ENCODE results near the gene PLA2G3. TPM values are rescaled to one million over a fixed set of nuclear protein-coding genes. Genes with fewer than 3 reads are reported as not detected.

PLA2G3 gene
- total and polyA plus RNA-seq, 2 of the 8 experiments (the other 6 are each of a cell fraction or from before 2014, with no cell fraction given): 18.1 to 25.9 TPM

DNA sequence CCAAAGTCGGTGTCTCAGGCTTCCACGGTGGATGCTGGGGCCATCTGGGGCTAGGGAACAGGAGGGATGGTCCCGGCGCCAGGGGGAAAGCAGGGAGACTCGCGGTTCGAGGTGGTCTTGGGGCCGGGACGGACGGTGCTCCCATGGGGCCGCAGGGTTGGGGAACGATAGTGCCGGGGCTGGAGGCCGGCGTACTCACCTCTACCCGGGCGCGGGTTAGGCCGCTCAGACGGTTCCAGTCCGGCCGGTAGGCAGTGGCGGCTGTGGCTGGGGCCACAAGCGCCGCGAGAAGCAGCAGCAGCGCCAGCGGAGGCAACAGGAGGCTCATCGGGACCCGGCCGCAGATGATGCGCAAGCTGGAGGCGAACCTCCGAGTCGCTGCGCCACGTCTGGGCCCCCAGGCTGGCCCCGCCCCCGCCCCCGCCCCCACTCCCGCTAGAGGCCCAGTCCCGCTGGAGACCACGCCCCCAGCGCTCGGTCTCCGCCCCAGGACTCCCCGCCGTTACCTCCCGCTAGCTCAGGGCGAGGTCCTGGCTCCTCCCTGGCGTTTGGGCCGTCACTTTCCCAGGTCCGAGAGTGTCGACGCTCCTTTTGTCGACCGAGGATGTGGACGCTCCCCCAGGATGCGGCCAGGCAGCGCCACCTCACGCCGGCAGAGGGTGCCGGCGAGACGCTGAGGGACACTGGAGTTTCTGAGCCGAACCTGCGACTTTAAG is 33.0 kb downstream of the PLA2G3 start, which contains the start of gene SELENOM (continued):
- TF ChIP-seq SIN3A (conservative IDR thresholded peaks at IDR 0.05 in 1 of 2, IDR thresholded peaks at IDR 0.05 in 1 of 2; ENCODE audit: low read depth in 1 of 2, low read length in 2 of 2) (peak in 1 of 2 experiments; percentile 60; a peak in 1 of 4 replicates), KDM4A (IDR thresholded peaks at IDR 0.05; ENCODE audit: low read depth, low read length, severe bottlenecking) (peak; percentile 90), EGR1 (IDR thresholded peaks at IDR 0.05; ENCODE audit: borderline replicate concordance, low read depth, low read length) (no peak), BACH1 (IDR thresholded peaks at IDR 0.05; ENCODE audit: low read length) (peak; percentile 95), SRF (IDR thresholded peaks at IDR 0.05; ENCODE audit: low read depth, low read length) (0 out of 2 replicates have a peak, but pooled peaks have one; percentile 18), CEBPB (IDR thresholded peaks at IDR 0.05; ENCODE audit: low read depth, low read length) (peak; percentile 35; the same call in 1 of the 2 replicates), CTBP2 (IDR thresholded peaks at IDR 0.05; ENCODE audit: borderline replicate concordance, insufficient read depth, insufficient read length, low read length) (peak; percentile 47), NRF1 (IDR thresholded peaks at IDR 0.05; ENCODE audit: low read depth, low read length) (0 out of 2 replicates have a peak, but pooled peaks have one; percentile 21), CHD1 (IDR thresholded peaks at IDR 0.05; ENCODE audit: low read depth, low read length) (no peak), RXRA (IDR thresholded peaks at IDR 0.05; ENCODE audit: insufficient read depth, low read depth, low read length) (0 out of 2 replicates have a peak, but pooled peaks have one; percentile 44), TBP (IDR thresholded peaks at IDR 0.05; ENCODE audit: low read depth, low read length) (peak; percentile 57; the same call in 1 of the 2 replicates), RAD21 (IDR thresholded peaks at IDR 0.05 in 1 of 2, conservative IDR thresholded peaks at IDR 0.05 in 1 of 2; ENCODE audit: low read depth in 2 of 2, low read length in 2 of 2) (peak; percentile 78), PHF8 (conservative IDR thresholded peaks at IDR 0.05; ENCODE audit: low read depth, low read length) (no peak; the same call in 1 of the 2 replicates), NANOG (IDR thresholded peaks at IDR 0.05; ENCODE audit: insufficient read depth, low read depth, low read length, poor library complexity, severe bottlenecking) (no peak)
- TF ChIP-seq, protein P1, sequence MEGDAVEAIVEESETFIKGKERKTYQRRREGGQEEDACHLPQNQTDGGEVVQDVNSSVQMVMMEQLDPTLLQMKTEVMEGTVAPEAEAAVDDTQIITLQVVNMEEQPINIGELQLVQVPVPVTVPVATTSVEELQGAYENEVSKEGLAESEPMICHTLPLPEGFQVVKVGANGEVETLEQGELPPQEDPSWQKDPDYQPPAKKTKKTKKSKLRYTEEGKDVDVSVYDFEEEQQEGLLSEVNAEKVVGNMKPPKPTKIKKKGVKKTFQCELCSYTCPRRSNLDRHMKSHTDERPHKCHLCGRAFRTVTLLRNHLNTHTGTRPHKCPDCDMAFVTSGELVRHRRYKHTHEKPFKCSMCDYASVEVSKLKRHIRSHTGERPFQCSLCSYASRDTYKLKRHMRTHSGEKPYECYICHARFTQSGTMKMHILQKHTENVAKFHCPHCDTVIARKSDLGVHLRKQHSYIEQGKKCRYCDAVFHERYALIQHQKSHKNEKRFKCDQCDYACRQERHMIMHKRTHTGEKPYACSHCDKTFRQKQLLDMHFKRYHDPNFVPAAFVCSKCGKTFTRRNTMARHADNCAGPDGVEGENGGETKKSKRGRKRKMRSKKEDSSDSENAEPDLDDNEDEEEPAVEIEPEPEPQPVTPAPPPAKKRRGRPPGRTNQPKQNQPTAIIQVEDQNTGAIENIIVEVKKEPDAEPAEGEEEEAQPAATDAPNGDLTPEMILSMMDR (IDR thresholded peaks at IDR 0.05; ENCODE audit: control extremely low read depth in 1 of 3, insufficient read depth in 1 of 3, low read depth in 1 of 3, low read length in 3 of 3): peak; percentile 75 to 83 (median 76)

All from H1 (cell line).